GM23338 (cell line): ENCODE data around the gene AGBL4.
"Not testable (repeated sequence)": the region's sequence is repeated elsewhere in the genome, so short reads cannot be mapped to it uniquely, and the experiment has no call there.

ENCODE experiments used
- CTCF ChIP-seq, 2 experiments: fragments of 200-600 bp in 1 of 2; sonication (generic) in 1 of 2; conservative IDR thresholded peaks; 2 replicates each; pipeline versions ENCODE4 v1.5.1 to v1.6.1; 2016 to 2017; ENCODE audit warnings: antibody characterized with exemption in 2 of 2, low read depth in 2 of 2, mild to moderate bottlenecking in 2 of 2, moderate library complexity in 1 of 2
- EZH2 ChIP-seq: fragments of 200-600 bp; sonication (generic); IDR thresholded peaks from one replicate; pipeline ENCODE4 v1.8.0; 2017; ENCODE audit warnings: antibody characterized with exemption, mild to moderate bottlenecking, low read depth; ENCODE audit not compliant: unreplicated experiment
- EZH2phosphoT487 ChIP-seq: fragments of 200-600 bp; sonication (generic); IDR thresholded peaks from one replicate; pipeline ENCODE4 v1.8.1; 2018; ENCODE audit warnings: antibody characterized with exemption; ENCODE audit not compliant: unreplicated experiment
- POLR2AphosphoS5 ChIP-seq: IDR thresholded peaks from 2 replicates; pipeline ENCODE4 v1.6.1; 2016; ENCODE audit warnings: antibody characterized with exemption, low read depth
- REST ChIP-seq: IDR thresholded peaks from one replicate; pipeline ENCODE4 v1.6.1; 2018; ENCODE audit warnings: antibody characterized with exemption; ENCODE audit not compliant: unreplicated experiment
- ZNF114 ChIP-seq: fragments of 250-450 bp; sonication (Bioruptor Pico); IDR thresholded peaks from 2 replicates; pipeline ENCODE4 v1.5.0; 2020; ENCODE audit warnings: mild to moderate bottlenecking, moderate library complexity
- ZNF462 ChIP-seq: fragments of 250-450 bp; sonication (Bioruptor Pico); IDR thresholded peaks from 2 replicates; pipeline ENCODE4 v1.5.0; 2020; ENCODE audit warnings: mild to moderate bottlenecking, moderate library complexity

GRCh38 chr1:49915301-49915700 lies 108.5 kb downstream of the AGBL4 start:
- TF ChIP-seq EZH2phosphoT487; CTCF (conservative IDR thresholded peaks at IDR 0.05; ENCODE audit: low read depth in 2 of 2); EZH2; POLR2AphosphoS5; REST; ZNF114; ZNF462 (CRISPR knock-in tag): not testable (repeated sequence)
